ENCODE results near the gene MT1B. TPM values are rescaled to one million over a fixed set of nuclear protein-coding genes. Genes with fewer than 3 reads are reported as not detected.

The MT1B gene
- not detected in 2 replicates for polyA plus RNA-seq (2012; rRNA removed)
- not detected in 2 replicates for polyA plus RNA-seq (2012; cell fraction: cytosol; rRNA removed)
- polyA plus RNA-seq (2012; cell fraction: nucleus; rRNA removed) = not detected in 2 replicates

GRCh38 chr16:56651586-56651985 is at the start of gene MT1B:
MT1B (plus strand) TSS chr16:56651886; CDS start chr16:56651954, 68 bp downstream.
- POLR2A ChIA-PET = no interaction called here
- H3K4me2 ChIP-seq = no peak within 1 kb of the TSS
- no CpG with 5 or more reads among the region's 7 CpGs for WGBS (ENCODE audit: low lambda C conversion rate)

DNA sequence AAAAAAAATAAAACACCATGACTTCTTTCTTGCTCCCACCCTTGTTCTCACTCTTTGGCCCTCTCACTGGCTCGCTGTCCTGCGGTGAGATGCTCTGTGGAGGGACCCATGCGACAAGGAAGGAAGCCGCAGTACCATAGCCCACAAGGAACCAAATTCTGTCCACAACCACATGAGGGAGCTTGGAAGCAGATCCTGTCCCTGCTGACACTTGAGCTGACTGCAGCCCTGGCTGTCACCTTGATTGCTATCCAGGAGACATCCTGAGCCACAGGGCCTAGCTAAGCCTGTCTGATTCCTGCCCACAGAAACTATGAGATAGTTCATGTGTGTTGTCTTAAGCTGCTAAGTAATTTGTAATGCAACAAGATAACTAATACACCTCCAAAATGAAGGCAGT is 48.1 kb upstream of the MT1B start:
- Histone ChIP-seq H3F3A (replicated peaks; ENCODE audit: insufficient read depth) (peaks cover 33% of the 10 kb centered on the region), H3K36me3 (replicated peaks in 1 of 2; ENCODE audit: control insufficient read depth in 1 of 2, insufficient read depth in 2 of 2, low read length in 1 of 2) (no peaks in the 10 kb centered on the region), H3K9me2 (no peaks in the 10 kb centered on the region), H3K9me3 (no peaks in the 10 kb centered on the region), H3K79me2 (ENCODE audit: insufficient read depth) (peaks cover 2% of the 10 kb centered on the region), H3K4me2 (no peak overlapping the region), H3K27me3 (ENCODE audit: insufficient read depth) (no peaks in the 10 kb centered on the region), H4K20me1 (ENCODE audit: insufficient read depth) (no peaks in the 10 kb centered on the region), H3K27ac (ENCODE audit: low read depth in 2 of 2, low read length in 1 of 2) (no peak overlapping the region), H3K4me1 (ENCODE audit: control insufficient read depth in 1 of 2, insufficient read depth in 2 of 2, low read depth in 1 of 2, low read length in 1 of 2) (peaks cover 18 to 20% of the 10 kb centered on the region in 2 experiments; a peak in 3 of 4 replicates), H3K9ac (no peak overlapping the region), H2AFZ (ENCODE audit: low read depth) (no peak overlapping the region), H3K4me3 (ENCODE audit: low read depth in 2 of 2, low read length in 1 of 2) (no peak overlapping the region)
- DNase-seq = peak; percentile 67
- TF ChIP-seq RAD21 (IDR thresholded peaks at IDR 0.05; ENCODE audit: low read length) (peak; percentile 73), JUND (IDR thresholded peaks at IDR 0.05) (no peak), MEF2A (IDR thresholded peaks at IDR 0.05; ENCODE audit: borderline replicate concordance, low read depth) (no peak), SMC3 (IDR thresholded peaks at IDR 0.05; ENCODE audit: low read depth, low read length) (peak; percentile 75), CTCF (IDR thresholded peaks at IDR 0.05) (peak; percentile 55)
- WGBS (ENCODE audit: low lambda C conversion rate) = 92% methylated on average over 4 of the region's 4 CpGs
- ChIA-PET CTCF (interaction anchor here (0.6 to 8.2 kb wide), 29 partner anchors 9 to 1139 kb away, joined by 3 to 138 read pairs (median 4); partner anchors contain the start of gene MT1X), POLR2A (interaction anchor here (0.6 kb wide), 1 partner anchor 58 kb away, joined by 4 read pairs; no protein-coding TSS in a partner anchor)

More at GRCh38 chr16:56651586-56651985, at the start of gene MT1B:
- H3K27ac ChIP-seq (ENCODE audit: low read depth in 2 of 2, low read length in 1 of 2) = no peak within 1 kb of the TSS
- 0 out of 2 replicates have a peak, but pooled peaks cover 7% of the 10 kb centered on the region for H3K27me3 ChIP-seq (ENCODE audit: insufficient read depth)
- H3K9me3 ChIP-seq = no peaks in the 10 kb centered on the region
- CTCF ChIA-PET = interaction anchor here (1.1 to 1.4 kb wide), 2 partner anchors 12 to 172 kb away, joined by 3 to 4 read pairs; no protein-coding TSS in a partner anchor
- H3K4me1 ChIP-seq (ENCODE audit: control insufficient read depth in 1 of 2, insufficient read depth in 2 of 2, low read depth in 1 of 2, low read length in 1 of 2) = peaks cover 0 to 7% of the 10 kb centered on the region in 2 experiments; a peak in 2 of 4 replicates
- no peaks in the 10 kb centered on the region for H3K9me2 ChIP-seq
- H3K36me3 ChIP-seq (replicated peaks in 1 of 2; ENCODE audit: control insufficient read depth in 1 of 2, insufficient read depth in 2 of 2, low read length in 1 of 2) = no peaks in the 10 kb centered on the region
- no peaks in the 10 kb centered on the region for H4K20me1 ChIP-seq (ENCODE audit: insufficient read depth)
- H3K4me3 ChIP-seq (ENCODE audit: low read depth in 2 of 2, low read length in 1 of 2) = no peak within 1 kb of the TSS
- no peak for TF ChIP-seq RFX5 (IDR thresholded peaks at IDR 0.05; ENCODE audit: low read length)
- TF ChIP-seq USF1 (IDR thresholded peaks at IDR 0.05; ENCODE audit: borderline replicate concordance, low read depth) = no peak
- TF ChIP-seq MXI1 (IDR thresholded peaks at IDR 0.05; ENCODE audit: low read depth, low read length) = no peak
- no peak for TF ChIP-seq JUND (IDR thresholded peaks at IDR 0.05)
- TF ChIP-seq, protein P1, sequence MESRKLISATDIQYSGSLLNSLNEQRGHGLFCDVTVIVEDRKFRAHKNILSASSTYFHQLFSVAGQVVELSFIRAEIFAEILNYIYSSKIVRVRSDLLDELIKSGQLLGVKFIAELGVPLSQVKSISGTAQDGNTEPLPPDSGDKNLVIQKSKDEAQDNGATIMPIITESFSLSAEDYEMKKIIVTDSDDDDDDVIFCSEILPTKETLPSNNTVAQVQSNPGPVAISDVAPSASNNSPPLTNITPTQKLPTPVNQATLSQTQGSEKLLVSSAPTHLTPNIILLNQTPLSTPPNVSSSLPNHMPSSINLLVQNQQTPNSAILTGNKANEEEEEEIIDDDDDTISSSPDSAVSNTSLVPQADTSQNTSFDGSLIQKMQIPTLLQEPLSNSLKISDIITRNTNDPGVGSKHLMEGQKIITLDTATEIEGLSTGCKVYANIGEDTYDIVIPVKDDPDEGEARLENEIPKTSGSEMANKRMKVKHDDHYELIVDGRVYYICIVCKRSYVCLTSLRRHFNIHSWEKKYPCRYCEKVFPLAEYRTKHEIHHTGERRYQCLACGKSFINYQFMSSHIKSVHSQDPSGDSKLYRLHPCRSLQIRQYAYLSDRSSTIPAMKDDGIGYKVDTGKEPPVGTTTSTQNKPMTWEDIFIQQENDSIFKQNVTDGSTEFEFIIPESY (IDR thresholded peaks at IDR 0.05; ENCODE audit: borderline replicate concordance, low read depth) = no peak
- no peak for TF ChIP-seq USF2 (IDR thresholded peaks at IDR 0.05; ENCODE audit: borderline replicate concordance, low read depth, low read length)
- no peak for TF ChIP-seq SMC3 (IDR thresholded peaks at IDR 0.05; ENCODE audit: low read depth, low read length)
- no peak for TF ChIP-seq EZH2phosphoT487 (IDR thresholded peaks at IDR 0.05; ENCODE audit: borderline replicate concordance, low read depth)
- TF ChIP-seq TEAD4 (IDR thresholded peaks at IDR 0.05; ENCODE audit: borderline replicate concordance, insufficient read depth) = no peak
- TF ChIP-seq RCOR1 (IDR thresholded peaks at IDR 0.05; ENCODE audit: low read length) = no peak
- no peak for TF ChIP-seq NRF1 (IDR thresholded peaks at IDR 0.05; ENCODE audit: low read depth, low read length)
- no peak for TF ChIP-seq SIN3A (IDR thresholded peaks at IDR 0.05; ENCODE audit: borderline replicate concordance, low read depth, low read length)
- no peaks in the 10 kb centered on the region for H3F3A ChIP-seq (replicated peaks; ENCODE audit: insufficient read depth)
- no peak for DNase-seq
- no peak within 1 kb of the TSS for H2AFZ ChIP-seq (ENCODE audit: low read depth)
- H3K79me2 ChIP-seq (ENCODE audit: insufficient read depth) = no peaks in the 10 kb centered on the region
- H3K9ac ChIP-seq = no peak within 1 kb of the TSS
